Right lobe of liver (tissue), 6 donors: ENCODE data around the gene LUZP1. TPM values are rescaled to one million over a fixed set of nuclear protein-coding genes. Genes with fewer than 3 reads are reported as not detected.

Experiments
- ATAC-seq, 4 donors: fragments of 200-7000 bp; cut with Tn5 transposase; one replicate each; pipeline ENCODE4 v1.9.1; 2020; ENCODE audit warnings: mild to moderate bottlenecking in 4 of 4, moderate library complexity in 4 of 4
- DNase-seq, 3 donors: peaks; one replicate each; pipeline ENCODE4 v3.0.0-alpha.2; 2020
- H3K27ac ChIP-seq, 3 donors: fragments of 200-600 bp; one replicate each; pipeline ENCODE4 v1.8.0; 2022
- H3K27me3 ChIP-seq, 2 donors: fragments of 200-600 bp; one replicate each; pipeline ENCODE4 v1.8.0; 2022
- H3K36me3 ChIP-seq, 4 donors: fragments of 200-600 bp; sonication (generic) in 1 of 4; one replicate each; pipeline versions ENCODE4 v1.5.1 to v1.8.0; 2017 to 2022; ENCODE audit warnings: control low read depth in 1 of 4
- H3K4me1 ChIP-seq, 4 donors: fragments of 200-600 bp; sonication (generic) in 1 of 4; one replicate each; pipeline versions ENCODE4 v1.5.1 to v1.8.0; 2017 to 2022; ENCODE audit warnings: control low read depth in 1 of 4
- H3K4me3 ChIP-seq, 3 donors: fragments of 200-600 bp; one replicate each; pipeline ENCODE4 v1.8.0; 2022
- H3K9me3 ChIP-seq, 4 donors: fragments of 200-600 bp; sonication (generic) in 1 of 4; one replicate each; pipeline versions ENCODE4 v1.5.1 to v1.8.0; 2017 to 2022; ENCODE audit warnings: control low read depth in 1 of 4
- CTCF ChIP-seq, 4 donors: fragments of 200-600 bp in 3 of 4; fragments of 450-650 bp in 1 of 4; IDR thresholded peaks; one replicate each; pipeline versions ENCODE4 v1.5.1 to v1.8.0; 2016 to 2022; ENCODE audit warnings: antibody characterized with exemption in 4 of 4, mild to moderate bottlenecking in 2 of 4
- POLR2A ChIP-seq: fragments of 450-650 bp; IDR thresholded peaks from one replicate; pipeline ENCODE4 v1.6.1; 2017; ENCODE audit warnings: antibody characterized with exemption, mild to moderate bottlenecking
- WGBS: methylation state at CpG from one replicate; pipeline ENCODE4 v1.1.6; 2018; ENCODE audit warnings: low coverage, low lambda C conversion rate; ENCODE audit not compliant: insufficient coverage; ENCODE audit errors: missing lambda C conversion rate; 5-methylcytosine and 5-hydroxymethylcytosine counted together
- intact Hi-C, 2 donors: fragments of 100-400 bp; cut with DNase I; formaldehyde crosslinking; loops; one replicate each; pipeline versions ENCODE4 v1.11.2 to v1.14.1; 2022
- total RNA-seq, 6 experiments: library from RNA; depleted of rRNA in 2 of 6; stranded (reverse); fragments of >200 nt in 2 of 6; fragmentation: NEBNext Ultra II Directional in 3 of 6; extraction: Animal tissue kit (Norgen Biotek cat#: 25700) in 3 of 6; gene quantifications; one replicate each; pipeline versions ENCODE4 v1.1.0 to v1.2.4, GENCODE V29; 2016 to 2023
- donor health status: DM: no; HTN: yes; CAD: no.
- donor health status: DM: no; HTN: no; CAD: no.
- donor health status: DM: no; HTN: no; CAD: no.
- donor health status: DM: no; HTN: yes; CAD: no.
- donor health status: DM: no; HTN: yes; CAD: no.

The LUZP1 gene
- total RNA-seq, 6 experiments from 2014 or later, result 4.1 to 8.0 (median 6.1) TPM

- Histone ChIP-seq H3K4me3 (no peak overlapping the region), H3K36me3 (no peaks in the 10 kb centered on the region), H3K9me3 (no peaks in the 10 kb centered on the region), H3K4me1 (peaks cover 0 to 18% (median 2%) of the 10 kb centered on the region in 4 donors), H3K27ac (no peak overlapping the region), H3K27me3 (no peaks in the 10 kb centered on the region)
- DNase-seq (no peak), ATAC-seq (no peak)
- TF ChIP-seq CTCF (IDR thresholded peaks at IDR 0.05), result no peak
- no peak for TF ChIP-seq POLR2A
- intact Hi-C loops, result no loop called here
These were observed 50.2 kb downstream of the LUZP1 start for GRCh38 chr1:23118407-23118806.

- intact Hi-C loops, result no loop called here
- H3K9me3 ChIP-seq, result no peaks in the 10 kb centered on the region
- 53% methylated on average over 2 of the region's 2 CpGs for WGBS
- peaks cover 0 to 12% (median 2%) of the 10 kb centered on the region in 4 donors for H3K4me1 ChIP-seq
- no peak overlapping the region for H3K27ac ChIP-seq
- H3K27me3 ChIP-seq, result no peaks in the 10 kb centered on the region
- no peak for ATAC-seq
- H3K4me3 ChIP-seq, result no peak overlapping the region
- DNase-seq, result no peak
- no peaks in the 10 kb centered on the region for H3K36me3 ChIP-seq
- TF ChIP-seq CTCF (IDR thresholded peaks at IDR 0.05), result no peak
- TF ChIP-seq POLR2A, result no peak
These were observed 51.5 kb downstream of the LUZP1 start for GRCh38 chr1:23116921-23117699.

GRCh38 chr1:23116216-23116836, 52.3 kb downstream of the LUZP1 start:
- TF ChIP-seq CTCF (IDR thresholded peaks at IDR 0.05), result no peak
- Histone ChIP-seq H3K4me1 (peaks cover 0 to 12% (median 2%) of the 10 kb centered on the region in 4 donors), H3K27me3 (no peaks in the 10 kb centered on the region), H3K27ac (no peak overlapping the region), H3K4me3 (no peak overlapping the region), H3K9me3 (no peaks in the 10 kb centered on the region), H3K36me3 (no peaks in the 10 kb centered on the region)
- intact Hi-C loops, result no loop called here
- WGBS, result 82% methylated on average over 6 of the region's 6 CpGs
- DNase-seq, result no peak
- no peak for ATAC-seq

- WGBS, result 63% methylated on average over 5 of the region's 6 CpGs
- no peaks in the 10 kb centered on the region for H3K27me3 ChIP-seq
- no peaks in the 10 kb centered on the region for H3K36me3 ChIP-seq
- DNase-seq (no peak), ATAC-seq (peak in 1 of 4 donors; percentile 31)
- no peak overlapping the region for H3K27ac ChIP-seq
- no peak overlapping the region for H3K4me3 ChIP-seq
- no peaks in the 10 kb centered on the region for H3K9me3 ChIP-seq
- peaks cover 0 to 12% (median 2%) of the 10 kb centered on the region in 4 donors for H3K4me1 ChIP-seq
- TF ChIP-seq CTCF (IDR thresholded peaks at IDR 0.05), result no peak
- no peak for TF ChIP-seq POLR2A
- intact Hi-C loops, result no loop called here
These were observed 54.1 kb downstream of the LUZP1 start for GRCh38 chr1:23114424-23115079.
